Activated T-cell treated with anti-CD3 and anti-CD28 coated beads for 24 hours (primary cell): ENCODE data around the gene NFIA.
"Not testable (repeated sequence)": the region's sequence is repeated elsewhere in the genome, so short reads cannot be mapped to it uniquely, and the experiment has no call there.

Source experiments
- DNase-seq: peaks from one replicate; pipeline ENCODE4 v3.0.0-alpha.2; 2020; ENCODE audit warnings: low read depth

Gene NFIA

GRCh38 chr1:61271412-61271789 lies 189.0 kb downstream of the NFIA start:
- no peak for DNase-seq

GRCh38 chr1:61273167-61273705 lies 190.9 kb downstream of the NFIA start:
- DNase-seq: no peak

GRCh38 chr1:61273861-61274260 lies 191.5 kb downstream of the NFIA start:
- no peak for DNase-seq

DNA sequence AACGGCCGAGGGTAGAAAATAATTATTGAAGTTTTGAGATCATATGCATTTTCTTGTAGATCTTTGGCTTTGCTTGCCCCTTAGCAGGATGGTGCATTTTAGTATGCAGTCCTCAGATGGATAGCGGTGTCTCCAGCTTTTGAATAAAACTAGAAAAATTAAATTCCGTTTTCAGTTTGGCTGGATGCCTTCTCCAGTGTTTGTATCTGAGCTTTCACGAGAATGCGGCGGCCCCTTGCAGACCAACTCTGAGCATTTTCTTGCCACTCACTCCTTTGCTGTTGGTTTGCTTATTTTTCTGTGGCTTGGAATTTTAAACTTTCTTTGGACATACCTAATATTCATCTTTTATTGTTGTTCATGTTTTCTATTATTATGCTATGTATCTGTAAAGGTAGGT lies 192.6 kb downstream of the NFIA start:
- no peak for DNase-seq

DNA sequence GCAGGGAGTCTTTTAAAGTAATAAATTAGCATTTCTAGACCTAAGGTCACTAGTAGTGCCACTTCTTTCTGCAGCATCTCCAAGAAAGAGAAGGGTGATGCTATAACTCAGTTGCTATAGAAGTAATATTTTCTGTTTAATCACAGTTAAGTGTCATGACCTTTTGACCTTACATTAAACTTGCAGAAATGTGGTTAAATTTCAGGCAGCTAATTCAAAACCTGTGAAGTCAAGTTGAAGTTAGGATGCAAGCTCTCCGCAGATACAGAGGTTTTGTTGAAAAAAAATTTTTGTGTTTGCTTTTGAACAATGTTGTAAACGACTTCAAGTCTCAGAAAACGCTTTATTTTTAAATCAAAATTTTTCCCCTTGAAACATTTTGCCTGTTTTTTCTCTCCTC lies 193.9 kb downstream of the NFIA start:
- DNase-seq: no peak

- no peak for DNase-seq
Measured at GRCh38 chr1:61277121-61277690, 194.8 kb downstream of the NFIA start.

DNA sequence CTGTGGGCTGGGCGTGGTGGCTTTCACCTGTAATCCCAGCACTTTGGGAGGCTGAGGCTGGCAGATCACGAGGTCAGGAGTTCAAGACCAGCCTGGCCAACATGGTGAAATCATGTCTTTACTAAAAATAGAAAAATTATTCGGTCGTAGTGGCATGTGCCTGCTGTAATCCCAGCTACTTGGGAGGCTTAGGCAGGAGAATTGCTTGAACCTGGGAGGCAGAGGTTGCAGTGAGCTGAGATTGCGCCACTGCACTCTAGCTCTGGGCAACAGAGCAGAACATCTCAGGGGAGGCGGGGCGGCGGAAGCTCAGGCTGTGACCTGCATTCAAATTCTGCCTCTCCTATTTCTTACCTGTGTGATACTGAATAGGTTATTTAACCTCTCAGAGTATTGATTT lies 196.1 kb downstream of the NFIA start:
- DNase-seq: not testable (repeated sequence)

- no peak for DNase-seq
Measured at GRCh38 chr1:61278966-61279365, 196.6 kb downstream of the NFIA start.

- DNase-seq: no peak
Measured at GRCh38 chr1:61279570-61279969, 197.2 kb downstream of the NFIA start.

DNA sequence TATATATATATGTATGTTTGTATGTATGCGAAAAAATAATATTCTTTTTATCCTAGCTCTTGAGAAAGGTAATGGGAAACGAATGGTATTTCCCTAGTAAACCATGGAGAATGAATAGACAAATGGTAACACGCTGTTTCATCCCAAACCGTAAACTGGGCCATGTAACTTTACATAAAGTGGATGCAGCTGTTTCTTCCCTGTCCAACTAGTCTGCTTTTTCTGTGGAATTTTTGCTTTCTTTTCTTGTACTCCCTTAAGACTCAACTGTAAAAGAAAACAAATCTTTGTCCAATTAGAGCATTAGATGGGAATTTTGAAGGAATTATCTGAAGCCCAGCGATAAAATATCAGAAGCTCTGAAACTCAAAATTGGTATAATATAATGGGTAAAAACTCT lies 198.1 kb downstream of the NFIA start:
- no peak for DNase-seq

DNA sequence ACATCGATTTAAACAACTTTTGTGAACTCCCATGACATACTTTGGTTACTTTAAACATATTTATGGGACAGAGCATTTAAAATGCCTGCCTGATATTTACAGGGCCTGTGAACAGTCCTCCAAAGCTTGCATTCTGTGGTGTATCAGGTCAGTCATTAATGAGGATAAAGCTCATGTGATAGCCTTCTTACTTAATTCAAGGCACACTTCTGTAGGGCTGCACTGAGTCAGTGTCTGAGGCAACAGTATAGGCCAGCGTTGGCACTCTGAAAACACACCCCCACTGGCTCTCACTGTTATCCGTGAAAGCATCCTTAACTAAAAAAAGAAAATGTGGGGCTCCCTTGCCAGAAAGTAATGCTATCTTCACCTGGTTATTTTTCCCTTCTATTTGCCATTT lies 200.0 kb downstream of the NFIA start:
- DNase-seq: no peak

GRCh38 chr1:61284248-61284854 lies 202.0 kb downstream of the NFIA start:
- DNase-seq: no peak

- no peak for DNase-seq
Measured at GRCh38 chr1:61284936-61285335, 202.6 kb downstream of the NFIA start.

- no peak for DNase-seq
Measured at GRCh38 chr1:61285371-61285885, 203.1 kb downstream of the NFIA start.

- no peak for DNase-seq
Measured at GRCh38 chr1:61287014-61287413, 204.7 kb downstream of the NFIA start.

DNA sequence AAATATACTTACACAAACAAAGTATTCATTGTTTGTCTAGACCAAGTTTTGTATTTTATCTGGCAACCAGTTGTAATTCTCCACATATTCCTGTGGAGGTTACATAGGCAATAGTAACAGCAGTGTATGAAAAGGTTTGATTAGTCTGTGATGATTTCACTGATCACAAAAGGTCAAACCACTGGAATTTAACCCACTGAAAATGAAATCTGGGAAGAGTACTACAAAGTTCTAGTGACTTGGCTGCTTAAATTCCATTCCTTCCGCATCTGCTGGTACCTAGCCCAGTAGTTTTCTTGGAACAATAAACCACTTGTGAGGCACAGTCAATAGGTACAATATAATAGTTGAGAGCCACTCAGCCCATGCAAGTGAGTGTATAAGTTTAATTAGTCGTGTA lies 205.4 kb downstream of the NFIA start:
- DNase-seq: no peak

- no peak for DNase-seq
Measured at GRCh38 chr1:61289232-61290098, 207.1 kb downstream of the NFIA start.

DNA sequence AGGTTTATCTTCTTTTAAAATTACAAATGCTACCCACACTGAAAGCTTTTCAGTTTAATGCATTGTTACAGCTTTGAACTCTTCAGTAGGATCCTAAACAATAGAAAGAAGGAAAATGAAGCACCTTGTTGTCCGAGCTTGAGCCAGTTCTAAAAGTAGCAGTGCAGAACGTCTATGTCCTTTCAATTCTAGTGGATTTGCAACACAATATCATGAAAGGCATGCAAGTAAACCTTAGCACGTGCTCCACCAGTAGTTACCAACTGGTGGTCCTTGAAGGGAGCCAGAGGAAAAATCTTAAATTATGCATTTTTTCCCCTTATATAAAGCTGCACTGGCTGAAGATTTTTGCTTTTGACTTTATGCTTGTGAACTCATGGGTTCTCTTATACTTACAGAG lies 208.2 kb downstream of the NFIA start:
- no peak for DNase-seq

DNA sequence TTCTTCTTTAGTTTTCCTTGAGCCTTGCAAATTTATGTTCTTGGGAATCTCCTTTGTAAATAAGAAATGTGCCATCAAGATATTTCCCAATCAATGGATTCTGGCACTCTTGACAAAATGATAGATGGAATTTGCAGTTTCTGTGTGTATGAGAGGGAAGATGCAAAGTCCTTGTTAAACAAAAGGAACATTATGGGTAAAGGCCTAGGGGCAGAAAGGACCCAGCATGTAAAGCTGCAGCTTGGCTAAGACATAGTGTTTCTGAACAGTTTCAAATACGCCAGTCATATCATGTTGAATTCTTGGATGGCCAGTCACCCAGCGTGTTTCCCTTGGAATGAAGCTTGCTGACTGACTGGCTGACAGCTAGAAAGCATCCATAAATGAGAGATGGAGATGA lies 210.8 kb downstream of the NFIA start:
- DNase-seq: no peak

- no peak for DNase-seq
Measured at GRCh38 chr1:61293986-61294504, 211.7 kb downstream of the NFIA start.

DNA sequence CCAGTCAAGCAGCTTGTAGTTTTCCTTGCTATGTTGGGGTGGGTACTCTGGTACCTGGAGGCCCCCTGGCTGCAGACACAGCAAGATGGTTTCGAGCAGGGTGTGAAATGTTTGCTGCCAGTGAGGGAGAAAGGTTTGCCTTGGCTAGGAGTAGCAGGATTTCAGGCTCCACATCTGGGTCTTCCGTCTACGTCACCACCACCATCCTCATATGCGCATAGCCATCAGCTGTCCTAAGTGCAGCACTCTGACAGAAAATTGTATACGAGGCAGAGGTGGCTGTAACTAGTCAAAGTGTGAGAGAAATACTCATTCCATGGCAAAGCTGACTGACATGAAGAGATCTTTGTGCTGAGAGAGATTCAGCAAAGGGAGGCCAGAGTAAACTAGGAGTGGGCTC lies 212.6 kb downstream of the NFIA start:
- DNase-seq: no peak

- DNase-seq: no peak
Measured at GRCh38 chr1:61295818-61296537, 213.6 kb downstream of the NFIA start.
